ENCODE results near the gene JUND.
A peak's percentile ranks its signal among the peaks of the same experiment; 100 is the strongest.

JUND gene

GRCh38 chr19:18289471-18290301, 8.3 kb upstream of the JUND start:
- 80 to 84% methylated on average over 4 to 6 of the region's 12 CpGs for WGBS, 2 experiments (ENCODE audit: insufficient coverage in 2 of 2)

GRCh38 chr19:18287836-18288772, 6.7 kb upstream of the JUND start:
- Histone ChIP-seq H3K9me3 (ENCODE audit: control insufficient read depth, low read length) (no peaks in the 10 kb centered on the region), H3K4me3 (ENCODE audit: extremely low read depth, insufficient read depth, low read length, poor library complexity, severe bottlenecking) (no peak overlapping the region), H3K36me3 (ENCODE audit: control insufficient read depth, insufficient read depth, low read length) (no peaks in the 10 kb centered on the region), H3K27ac (ENCODE audit: low read depth, low read length, severe bottlenecking) (peak overlapping the region; percentile 69), H3K4me1 (ENCODE audit: control insufficient read depth, insufficient read depth, low read length, poor library complexity, severe bottlenecking) (peaks cover 18% of the 10 kb centered on the region)
- 26 to 32% methylated on average over 24 of the region's 26 CpGs for WGBS, 2 experiments (ENCODE audit: insufficient coverage in 2 of 2)

More at GRCh38 chr19:18289471-18290301, 8.3 kb upstream of the JUND start:
- Histone ChIP-seq H3K4me3 (ENCODE audit: extremely low read depth, insufficient read depth, low read length, poor library complexity, severe bottlenecking) (no peak overlapping the region), H3K27ac (ENCODE audit: low read depth, low read length, severe bottlenecking) (peak overlapping the region; percentile 23), H3K36me3 (ENCODE audit: control insufficient read depth, insufficient read depth, low read length) (no peaks in the 10 kb centered on the region), H3K9me3 (ENCODE audit: control insufficient read depth, low read length) (no peaks in the 10 kb centered on the region), H3K4me1 (ENCODE audit: control insufficient read depth, insufficient read depth, low read length, poor library complexity, severe bottlenecking) (peaks cover 22% of the 10 kb centered on the region)

GRCh38 chr19:18286973-18287635, 5.7 kb upstream of the JUND start:
- Histone ChIP-seq H3K9me3 (ENCODE audit: control insufficient read depth, low read length) (no peaks in the 10 kb centered on the region), H3K27ac (ENCODE audit: low read depth, low read length, severe bottlenecking) (peak overlapping the region; percentile 69), H3K36me3 (ENCODE audit: control insufficient read depth, insufficient read depth, low read length) (no peaks in the 10 kb centered on the region), H3K4me3 (ENCODE audit: extremely low read depth, insufficient read depth, low read length, poor library complexity, severe bottlenecking) (no peak overlapping the region), H3K4me1 (ENCODE audit: control insufficient read depth, insufficient read depth, low read length, poor library complexity, severe bottlenecking) (peaks cover 26% of the 10 kb centered on the region)
- 67 to 73% methylated on average over 18 to 21 of the region's 21 CpGs for WGBS, 2 experiments (ENCODE audit: insufficient coverage in 2 of 2)

DNA sequence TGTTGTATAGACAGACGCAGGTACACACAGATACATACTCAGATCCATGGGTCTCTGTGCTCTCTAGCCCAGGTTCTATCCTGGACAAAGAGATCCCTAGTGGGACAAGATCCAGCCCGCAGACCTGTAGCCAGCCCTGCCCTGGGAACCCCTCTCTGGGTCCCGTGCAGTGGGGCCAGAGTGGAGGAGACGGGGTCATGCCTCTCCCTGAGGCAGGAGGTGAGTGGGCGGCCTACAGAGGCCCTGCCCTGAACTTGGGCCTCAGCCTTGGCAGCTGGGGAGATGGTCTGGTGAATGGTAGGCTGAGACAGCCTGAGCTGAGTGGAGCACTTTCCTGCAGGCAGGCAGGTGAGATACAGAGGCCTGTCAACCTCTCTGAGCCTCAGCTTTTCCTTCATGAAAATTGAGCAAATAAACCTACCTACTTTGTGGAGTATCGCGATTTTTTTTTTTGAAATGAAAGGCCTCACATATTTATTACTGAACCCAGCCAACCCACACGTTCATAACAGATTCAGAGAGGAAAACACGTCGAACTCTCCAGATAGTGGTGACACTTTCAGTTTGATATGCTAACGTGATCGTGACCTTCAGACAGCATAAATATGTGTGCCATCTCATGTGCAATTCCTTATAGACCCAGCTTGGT, 3.4 kb upstream of the JUND start:
- Histone ChIP-seq H3K36me3 (ENCODE audit: control insufficient read depth, insufficient read depth, low read length) (no peaks in the 10 kb centered on the region), H3K4me1 (ENCODE audit: control insufficient read depth, insufficient read depth, low read length, poor library complexity, severe bottlenecking) (peaks cover 20% of the 10 kb centered on the region), H3K4me3 (ENCODE audit: extremely low read depth, insufficient read depth, low read length, poor library complexity, severe bottlenecking) (no peak overlapping the region), H3K9me3 (ENCODE audit: control insufficient read depth, low read length) (no peaks in the 10 kb centered on the region), H3K27ac (ENCODE audit: low read depth, low read length, severe bottlenecking) (no peak overlapping the region)
- 96% methylated on average over 11 of the region's 12 CpGs for WGBS, 2 experiments (ENCODE audit: insufficient coverage in 2 of 2)

GRCh38 chr19:18283338-18283737, 1.9 kb upstream of the JUND start:
- 90 to 93% methylated on average over 4 to 5 of the region's 5 CpGs for WGBS, 2 experiments (ENCODE audit: insufficient coverage in 2 of 2)
- H3K9me3 ChIP-seq (ENCODE audit: control insufficient read depth, low read length): no peaks in the 10 kb centered on the region
- H3K4me1 ChIP-seq (ENCODE audit: control insufficient read depth, insufficient read depth, low read length, poor library complexity, severe bottlenecking): peaks cover 29% of the 10 kb centered on the region
- H3K27ac ChIP-seq (ENCODE audit: low read depth, low read length, severe bottlenecking): peak overlapping the region; percentile 100
- no peak overlapping the region for H3K4me3 ChIP-seq (ENCODE audit: extremely low read depth, insufficient read depth, low read length, poor library complexity, severe bottlenecking)
- peaks cover 10% of the 10 kb centered on the region for H3K36me3 ChIP-seq (ENCODE audit: control insufficient read depth, insufficient read depth, low read length)

DNA sequence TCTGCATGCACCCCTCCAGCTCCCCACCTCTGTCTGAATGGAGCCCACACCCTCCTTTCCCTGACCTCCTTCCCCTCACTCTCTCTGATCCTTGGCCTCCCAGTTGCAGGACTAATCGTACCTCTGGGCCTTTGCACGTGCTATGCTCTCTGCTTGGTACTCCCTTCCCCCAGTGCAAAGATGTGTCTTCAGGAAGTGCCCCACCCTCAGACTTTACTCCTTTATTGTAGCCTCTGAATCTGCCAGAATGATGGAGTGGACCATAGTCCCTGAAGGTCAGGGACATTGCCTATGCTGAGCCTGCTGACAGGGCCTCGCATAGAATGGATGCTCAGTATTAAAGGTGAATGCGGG, 1.3 kb upstream of the JUND start:
- H3K4me1 ChIP-seq (ENCODE audit: control insufficient read depth, insufficient read depth, low read length, poor library complexity, severe bottlenecking): peaks cover 25% of the 10 kb centered on the region
- H3K36me3 ChIP-seq (ENCODE audit: control insufficient read depth, insufficient read depth, low read length): peaks cover 16% of the 10 kb centered on the region
- H3K27ac ChIP-seq (ENCODE audit: low read depth, low read length, severe bottlenecking): peak overlapping the region; percentile 100
- H3K4me3 ChIP-seq (ENCODE audit: extremely low read depth, insufficient read depth, low read length, poor library complexity, severe bottlenecking): peak overlapping the region; percentile 39
- 71 to 74% methylated on average over 4 of the region's 4 CpGs for WGBS, 2 experiments (ENCODE audit: insufficient coverage in 2 of 2)
- no peaks in the 10 kb centered on the region for H3K9me3 ChIP-seq (ENCODE audit: control insufficient read depth, low read length)

GRCh38 chr19:18282021-18282787, 782 bp upstream of the JUND start:
- Histone ChIP-seq H3K9me3 (ENCODE audit: control insufficient read depth, low read length) (no peaks in the 10 kb centered on the region), H3K4me1 (ENCODE audit: control insufficient read depth, insufficient read depth, low read length, poor library complexity, severe bottlenecking) (peaks cover 23% of the 10 kb centered on the region), H3K4me3 (ENCODE audit: extremely low read depth, insufficient read depth, low read length, poor library complexity, severe bottlenecking) (peak overlapping the region; percentile 39), H3K36me3 (ENCODE audit: control insufficient read depth, insufficient read depth, low read length) (peaks cover 22% of the 10 kb centered on the region), H3K27ac (ENCODE audit: low read depth, low read length, severe bottlenecking) (peak overlapping the region; percentile 100)
- 0 to 19% methylated on average over 4 to 7 of the region's 27 CpGs for WGBS, 2 experiments (ENCODE audit: insufficient coverage in 2 of 2)

- peaks cover 19% of the 10 kb centered on the region for H3K4me1 ChIP-seq (ENCODE audit: control insufficient read depth, insufficient read depth, low read length, poor library complexity, severe bottlenecking)
- H3K9me3 ChIP-seq (ENCODE audit: control insufficient read depth, low read length): no peaks in the 10 kb centered on the region
- peak overlapping the region; percentile 97 for H3K4me3 ChIP-seq (ENCODE audit: extremely low read depth, insufficient read depth, low read length, poor library complexity, severe bottlenecking)
- H3K36me3 ChIP-seq (ENCODE audit: control insufficient read depth, insufficient read depth, low read length): peaks cover 37% of the 10 kb centered on the region
- H3K27ac ChIP-seq (ENCODE audit: low read depth, low read length, severe bottlenecking): peak overlapping the region; percentile 96
- WGBS, 2 experiments (ENCODE audit: insufficient coverage in 2 of 2): 0% methylated on average over 85 to 101 of the region's 111 CpGs
Observed at GRCh38 chr19:18280247-18281081, 958 bp downstream of the JUND start.

GRCh38 chr19:18279516-18280246, 1.7 kb downstream of the JUND start:
- Histone ChIP-seq H3K4me1 (ENCODE audit: control insufficient read depth, insufficient read depth, low read length, poor library complexity, severe bottlenecking) (peaks cover 23% of the 10 kb centered on the region), H3K27ac (ENCODE audit: low read depth, low read length, severe bottlenecking) (peak overlapping the region; percentile 96), H3K4me3 (ENCODE audit: extremely low read depth, insufficient read depth, low read length, poor library complexity, severe bottlenecking) (peak overlapping the region; percentile 97), H3K36me3 (ENCODE audit: control insufficient read depth, insufficient read depth, low read length) (peaks cover 44% of the 10 kb centered on the region), H3K9me3 (ENCODE audit: control insufficient read depth, low read length) (no peaks in the 10 kb centered on the region)
- WGBS, 2 experiments (ENCODE audit: insufficient coverage in 2 of 2): 0% methylated on average over 10 to 24 of the region's 55 CpGs

Measured in mesodermal cell (in vitro differentiated cells).